ENCODE data around the gene GTF2E1.
"Not testable (repeated sequence)": the region's sequence is repeated elsewhere in the genome, so short reads cannot be mapped to it uniquely, and the experiment has no call there.

GTF2E1 gene

GRCh38 chr3:120756061-120756460, 13.5 kb downstream of the GTF2E1 start:
- DNase-seq = no peak

GRCh38 chr3:120758551-120758950, 16.0 kb downstream of the GTF2E1 start:
- not testable (repeated sequence) for DNase-seq

GRCh38 chr3:120762615-120763014, 20.1 kb downstream of the GTF2E1 start:
- DNase-seq = no peak

GRCh38 chr3:120763601-120764000, 21.1 kb downstream of the GTF2E1 start:
- no peak for DNase-seq

GRCh38 chr3:120764206-120764605, 21.7 kb downstream of the GTF2E1 start:
- DNase-seq = no peak

GRCh38 chr3:120765830-120766493, 23.4 kb downstream of the GTF2E1 start:
- DNase-seq = no peak

- no peak for DNase-seq
Measured at GRCh38 chr3:120766576-120766975, 24.0 kb downstream of the GTF2E1 start.

- DNase-seq = no peak
Measured at GRCh38 chr3:120767106-120767505, 24.6 kb downstream of the GTF2E1 start.

GRCh38 chr3:120769436-120769835, 26.9 kb downstream of the GTF2E1 start:
- no peak for DNase-seq

- no peak for DNase-seq
Measured at GRCh38 chr3:120770891-120771290, 28.3 kb downstream of the GTF2E1 start.

- no peak for DNase-seq
Measured at GRCh38 chr3:120772081-120772480, 29.5 kb downstream of the GTF2E1 start.

- no peak for DNase-seq
Measured at GRCh38 chr3:120773932-120774331, 31.4 kb downstream of the GTF2E1 start.

- DNase-seq = no peak
Measured at GRCh38 chr3:120775411-120775810, 32.9 kb downstream of the GTF2E1 start.

- no peak for DNase-seq
Measured at GRCh38 chr3:120778776-120779175, 36.2 kb downstream of the GTF2E1 start.

- no peak for DNase-seq
Measured at GRCh38 chr3:120780977-120781376, 38.4 kb downstream of the GTF2E1 start.

- DNase-seq = not testable (repeated sequence)
Measured at GRCh38 chr3:120785832-120786231, 43.3 kb downstream of the GTF2E1 start.

- DNase-seq = no peak
Measured at GRCh38 chr3:120791010-120791409, 48.5 kb downstream of the GTF2E1 start.

GRCh38 chr3:120791913-120792312, 49.4 kb downstream of the GTF2E1 start:
- DNase-seq = no peak

- no peak for DNase-seq
Measured at GRCh38 chr3:120793601-120794000, 51.1 kb downstream of the GTF2E1 start.

GRCh38 chr3:120795017-120795648, 52.6 kb downstream of the GTF2E1 start:
- peak; percentile 79 for DNase-seq

GRCh38 chr3:120795959-120796358, 53.4 kb downstream of the GTF2E1 start:
- no peak for DNase-seq

GRCh38 chr3:120796976-120797375, 54.4 kb downstream of the GTF2E1 start:
- DNase-seq = no peak

- no peak for DNase-seq
Measured at GRCh38 chr3:120797857-120798256, 55.3 kb downstream of the GTF2E1 start.

GRCh38 chr3:120798346-120798745, 55.8 kb downstream of the GTF2E1 start:
- no peak for DNase-seq

GRCh38 chr3:120800625-120801024, 58.1 kb downstream of the GTF2E1 start:
- DNase-seq = no peak
